PC-3 (cell line): ENCODE results near the gene LRRC3.

Experiments
- EZH2 ChIP-seq: fragments of 300-600 bp; sonication (generic); IDR thresholded peaks from one replicate; pipeline ENCODE4 v1.6.1; 2017; ENCODE audit warnings: antibody characterized with exemption, mild to moderate bottlenecking, low read length; ENCODE audit not compliant: unreplicated experiment
- TF ChIP-seq, protein P1 (sequence below): fragments of 300-600 bp; sonication (generic); conservative IDR thresholded peaks from 2 replicates; pipeline ENCODE4 v1.5.1; 2017; ENCODE audit warnings: antibody characterized with exemption, low read depth, mild to moderate bottlenecking, low read length

DNA sequence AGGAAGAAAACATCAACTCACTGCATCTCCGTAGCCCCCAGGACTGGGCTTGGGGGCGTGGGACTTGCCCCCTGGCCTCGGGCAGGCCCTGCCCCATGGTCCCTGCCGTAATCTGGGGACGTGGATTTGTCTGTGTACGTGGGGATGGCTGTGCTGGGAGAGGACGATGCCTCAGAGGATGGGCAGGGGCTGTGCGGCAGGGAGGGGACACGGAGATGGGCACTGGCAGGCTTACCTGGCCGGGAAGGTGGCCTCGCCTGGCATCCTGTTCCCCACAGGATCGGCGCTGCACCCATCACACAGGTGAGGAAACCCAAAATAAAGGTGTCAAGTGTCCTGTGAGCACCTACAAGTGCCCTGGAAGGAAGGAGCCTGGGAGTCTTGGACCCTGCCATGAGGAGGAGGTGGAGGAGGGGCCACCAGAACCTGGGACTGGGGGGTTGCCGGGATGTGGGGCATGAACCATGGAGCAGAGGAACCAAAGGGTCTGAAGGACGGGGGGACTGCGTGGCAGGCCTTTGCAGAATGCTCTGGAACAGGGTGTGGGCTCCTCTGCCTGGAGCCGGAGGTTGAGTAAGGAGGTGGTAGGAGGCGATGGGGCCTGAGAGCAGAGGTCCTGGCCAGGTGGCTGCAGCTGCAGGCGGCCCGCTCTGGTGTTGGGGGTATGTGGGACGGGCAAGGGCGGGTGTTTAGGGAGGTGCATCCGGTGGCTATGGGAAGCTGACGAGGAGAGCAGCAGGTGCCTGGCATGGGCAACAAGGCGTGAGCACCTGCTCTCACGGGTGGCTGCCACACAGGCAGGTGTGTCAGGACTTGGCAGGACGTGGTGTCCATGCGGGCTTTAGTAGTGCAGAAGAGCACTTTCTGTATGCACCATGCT, 27.8 kb upstream of the LRRC3 start:
- TF ChIP-seq, protein P1, sequence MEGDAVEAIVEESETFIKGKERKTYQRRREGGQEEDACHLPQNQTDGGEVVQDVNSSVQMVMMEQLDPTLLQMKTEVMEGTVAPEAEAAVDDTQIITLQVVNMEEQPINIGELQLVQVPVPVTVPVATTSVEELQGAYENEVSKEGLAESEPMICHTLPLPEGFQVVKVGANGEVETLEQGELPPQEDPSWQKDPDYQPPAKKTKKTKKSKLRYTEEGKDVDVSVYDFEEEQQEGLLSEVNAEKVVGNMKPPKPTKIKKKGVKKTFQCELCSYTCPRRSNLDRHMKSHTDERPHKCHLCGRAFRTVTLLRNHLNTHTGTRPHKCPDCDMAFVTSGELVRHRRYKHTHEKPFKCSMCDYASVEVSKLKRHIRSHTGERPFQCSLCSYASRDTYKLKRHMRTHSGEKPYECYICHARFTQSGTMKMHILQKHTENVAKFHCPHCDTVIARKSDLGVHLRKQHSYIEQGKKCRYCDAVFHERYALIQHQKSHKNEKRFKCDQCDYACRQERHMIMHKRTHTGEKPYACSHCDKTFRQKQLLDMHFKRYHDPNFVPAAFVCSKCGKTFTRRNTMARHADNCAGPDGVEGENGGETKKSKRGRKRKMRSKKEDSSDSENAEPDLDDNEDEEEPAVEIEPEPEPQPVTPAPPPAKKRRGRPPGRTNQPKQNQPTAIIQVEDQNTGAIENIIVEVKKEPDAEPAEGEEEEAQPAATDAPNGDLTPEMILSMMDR, result no peak
- TF ChIP-seq EZH2, result no peak
